NCI-H2171 treated with DMSO at 0.1 percent for 48 hours (cell line): ENCODE results near the gene PPP4R3B.
"Not testable (repeated sequence)": the region's sequence is repeated elsewhere in the genome, so short reads cannot be mapped to it uniquely, and the experiment has no call there.

Source experiments
- DNase-seq: peaks from one replicate; lab custom pipeline; 2025; lab: John Stamatoyannopoulos, UW

Gene PPP4R3B

DNA sequence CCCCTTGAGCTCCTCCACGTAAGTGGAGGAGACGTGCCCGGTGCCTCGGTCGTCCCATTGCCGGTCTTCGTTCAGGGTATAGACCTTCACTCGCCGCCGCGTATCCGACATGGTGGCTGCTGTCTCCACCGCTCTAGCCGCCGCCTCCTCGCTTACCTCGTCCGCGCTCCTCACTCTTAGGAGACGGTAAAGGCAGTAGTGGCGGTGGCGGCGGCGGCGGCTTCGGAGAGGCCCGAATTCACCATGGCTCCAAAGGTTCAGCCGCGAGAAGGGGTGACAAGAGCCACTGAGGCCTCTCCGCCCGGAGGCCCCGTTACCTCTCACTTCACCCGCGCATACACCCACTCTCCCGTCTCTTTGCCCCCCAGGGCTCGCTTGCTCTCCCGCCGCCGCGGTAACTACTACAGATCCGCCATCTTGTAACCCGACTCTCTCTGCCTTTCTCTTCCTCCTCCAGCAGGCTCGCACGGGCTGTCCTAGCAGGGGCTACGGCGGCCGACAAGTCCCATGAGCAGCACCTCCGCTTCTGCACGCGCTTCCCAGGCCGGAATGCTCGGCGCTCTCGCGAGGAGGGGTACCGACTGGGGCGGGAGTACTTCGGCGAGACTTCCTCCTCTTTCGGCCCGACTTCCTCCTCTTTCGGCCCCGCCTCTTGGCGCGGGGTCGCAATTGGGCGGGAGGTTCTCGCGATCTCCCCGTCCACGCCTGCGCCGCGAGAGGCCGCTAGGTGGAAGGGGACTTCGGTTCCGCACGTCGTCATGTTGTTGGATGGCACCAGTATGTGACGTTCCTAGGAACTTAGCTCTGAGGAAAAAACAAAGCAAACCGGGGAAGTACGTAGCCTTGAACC is at the start of gene PPP4R3B:
TSS of gene PPP4R3B (minus strand) at position 448 of the 850 bp plus-strand sequence. CDS start at position 111, 337 bp downstream.
- DNase-seq = peak; percentile 99

GRCh38 chr2:55653255-55653654 is 35.8 kb upstream of the PPP4R3B start:
- no peak for DNase-seq

DNA sequence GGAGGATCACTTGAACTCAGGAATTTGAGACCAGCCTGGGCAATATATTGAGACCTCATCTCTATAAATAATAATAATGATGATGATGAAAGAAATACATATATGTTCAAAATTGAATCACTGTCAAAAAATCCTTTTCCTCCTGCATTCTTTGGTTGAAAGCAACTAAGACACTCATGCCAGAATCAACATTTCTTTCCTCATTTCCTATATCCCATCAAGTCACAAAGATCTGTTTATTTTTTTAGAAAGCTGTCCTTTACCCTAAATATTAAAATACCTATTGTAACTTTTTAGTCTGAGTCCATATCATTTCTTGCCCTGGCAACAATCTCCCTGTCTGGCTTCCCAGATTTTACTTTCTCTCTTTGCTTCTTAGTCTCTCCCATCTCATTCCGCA is 31.8 kb upstream of the PPP4R3B start:
- no peak for DNase-seq

DNA sequence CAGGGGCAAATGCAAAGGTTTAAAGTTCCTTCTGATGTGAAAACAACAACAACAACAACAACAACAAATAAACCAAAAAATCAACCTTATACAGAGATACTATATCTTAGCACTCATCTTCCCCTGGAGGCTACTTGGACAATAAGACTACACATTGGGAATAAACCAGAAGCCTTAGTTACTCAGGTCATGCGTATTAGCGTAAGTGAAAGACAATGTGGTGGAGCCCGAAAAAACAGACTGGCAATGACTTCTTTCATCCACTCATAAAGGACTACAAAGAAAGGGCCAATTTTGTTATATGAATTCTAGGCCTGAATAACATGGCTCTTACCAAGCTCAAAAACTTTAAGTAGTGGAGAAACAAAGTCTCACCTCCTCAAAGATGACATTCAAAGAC is 19.4 kb upstream of the PPP4R3B start:
- no peak for DNase-seq

- no peak for DNase-seq
These were observed 11.5 kb upstream of the PPP4R3B start for GRCh38 chr2:55628931-55629330.

GRCh38 chr2:55627915-55628314 is 10.5 kb upstream of the PPP4R3B start:
- DNase-seq = no peak

GRCh38 chr2:55621802-55622201 is 4.4 kb upstream of the PPP4R3B start:
- DNase-seq = no peak

DNA sequence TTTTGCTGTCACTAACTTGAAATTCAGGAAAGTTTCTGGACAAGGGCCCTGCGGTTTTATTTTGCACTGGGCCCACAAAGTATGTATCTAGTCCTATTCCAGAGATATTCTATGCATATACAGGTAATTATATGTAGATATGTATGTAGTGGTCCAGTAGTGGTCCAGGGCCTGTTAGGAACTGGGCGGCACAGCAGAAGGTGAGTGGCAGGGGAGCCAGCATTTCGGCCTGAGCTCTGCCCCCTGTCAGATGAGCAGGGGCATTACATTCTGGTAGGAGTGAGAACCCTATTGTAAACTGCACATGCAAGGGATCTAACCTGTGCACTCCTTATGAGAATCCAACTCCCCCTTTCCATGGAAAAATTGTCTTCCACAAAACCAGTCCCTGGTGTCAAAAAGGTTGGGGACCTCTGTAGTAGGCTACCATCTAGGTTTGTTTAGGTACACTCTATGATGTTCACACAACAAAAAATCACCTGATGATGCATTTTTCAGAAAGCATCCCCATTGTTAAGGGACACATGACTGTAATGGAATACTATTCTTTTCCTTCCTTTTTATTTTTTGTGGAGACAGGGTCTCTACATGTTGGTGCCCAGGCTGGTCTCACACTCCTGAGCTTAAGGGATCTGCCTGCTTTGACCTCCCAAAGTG is 2.8 kb upstream of the PPP4R3B start:
- DNase-seq = no peak

DNA sequence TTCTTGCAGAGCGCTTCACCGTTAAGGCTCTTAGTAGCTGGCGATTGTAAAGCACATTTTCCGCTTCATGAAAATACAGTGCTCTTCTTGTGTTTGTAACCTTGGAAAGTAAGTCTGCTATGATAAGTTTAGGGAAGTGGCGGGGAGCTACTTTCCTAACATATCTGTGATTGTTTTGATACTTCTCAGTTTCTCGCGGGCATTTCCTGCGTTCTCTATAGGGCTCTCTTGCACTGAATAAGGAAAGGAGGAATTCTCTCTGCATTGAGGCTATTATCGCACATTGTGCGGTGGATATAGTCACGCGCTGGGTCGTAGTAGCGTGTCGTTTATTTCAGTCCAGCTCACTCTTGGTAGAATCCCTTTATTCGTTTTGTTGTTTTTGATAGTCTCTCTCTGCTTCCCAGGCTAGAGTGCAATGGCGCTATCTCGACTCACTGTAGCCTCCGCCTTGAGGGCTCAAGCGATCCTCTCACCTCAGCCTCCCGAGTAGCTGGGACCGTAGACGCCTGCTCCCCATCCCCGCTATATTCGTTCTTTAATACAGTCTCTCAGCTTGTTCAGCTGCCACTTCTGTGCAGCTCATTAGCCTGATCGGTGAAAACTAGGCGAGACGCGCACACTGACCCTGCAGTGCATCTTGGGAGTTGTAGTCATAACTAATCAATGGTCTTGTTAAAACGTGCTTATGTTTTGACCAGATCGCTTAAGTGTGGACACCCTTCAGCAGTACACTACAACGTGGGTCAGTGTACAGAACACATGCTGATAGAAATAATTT is 1.0 kb upstream of the PPP4R3B start:
- DNase-seq = peak; percentile 67

DNA sequence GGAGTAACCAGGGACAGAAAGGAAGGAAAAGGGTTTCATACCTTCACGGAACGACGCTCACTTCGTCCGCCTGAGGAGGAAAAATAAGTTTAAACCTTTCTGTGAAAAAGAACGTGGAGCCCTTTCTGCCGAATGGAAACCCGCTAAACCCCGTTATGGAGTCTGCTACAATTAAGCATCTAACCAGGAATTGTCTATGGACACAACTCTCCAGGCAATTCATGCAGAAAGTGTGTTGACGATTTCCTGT is 528 bp upstream of the PPP4R3B start:
- no peak for DNase-seq

DNA sequence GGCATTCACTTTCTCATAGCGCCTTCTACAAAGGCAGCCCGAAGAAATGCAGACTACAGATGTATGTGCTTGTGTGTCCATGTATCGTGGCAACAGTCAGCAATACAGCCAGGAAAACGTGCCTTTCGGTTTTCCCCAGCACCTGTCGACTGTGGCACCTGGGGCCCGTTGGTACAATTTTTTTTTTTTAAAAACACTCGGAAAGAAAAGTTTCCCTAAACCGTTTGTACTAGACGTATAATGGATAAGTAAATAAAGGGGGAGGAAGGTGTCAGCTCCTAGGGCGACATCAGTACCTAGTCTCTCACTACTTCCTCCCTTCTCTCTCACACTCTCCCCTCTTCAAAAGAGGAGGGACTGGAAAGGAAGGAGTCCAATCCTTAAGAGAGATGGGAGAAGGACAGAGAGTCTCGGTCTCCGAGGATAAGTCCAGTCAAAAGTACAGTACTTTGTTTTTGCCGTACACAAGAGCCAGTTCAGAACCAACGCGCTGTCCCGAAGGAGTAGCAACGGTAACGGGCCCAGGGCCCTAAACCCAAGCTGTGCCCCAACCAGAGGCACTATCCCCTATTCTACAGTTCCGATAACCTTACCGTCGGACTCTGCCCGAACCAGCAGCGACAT is 759 bp downstream of the PPP4R3B start:
- DNase-seq = peak; percentile 84

GRCh38 chr2:55611997-55612396 is 5.4 kb downstream of the PPP4R3B start:
- no peak for DNase-seq

DNA sequence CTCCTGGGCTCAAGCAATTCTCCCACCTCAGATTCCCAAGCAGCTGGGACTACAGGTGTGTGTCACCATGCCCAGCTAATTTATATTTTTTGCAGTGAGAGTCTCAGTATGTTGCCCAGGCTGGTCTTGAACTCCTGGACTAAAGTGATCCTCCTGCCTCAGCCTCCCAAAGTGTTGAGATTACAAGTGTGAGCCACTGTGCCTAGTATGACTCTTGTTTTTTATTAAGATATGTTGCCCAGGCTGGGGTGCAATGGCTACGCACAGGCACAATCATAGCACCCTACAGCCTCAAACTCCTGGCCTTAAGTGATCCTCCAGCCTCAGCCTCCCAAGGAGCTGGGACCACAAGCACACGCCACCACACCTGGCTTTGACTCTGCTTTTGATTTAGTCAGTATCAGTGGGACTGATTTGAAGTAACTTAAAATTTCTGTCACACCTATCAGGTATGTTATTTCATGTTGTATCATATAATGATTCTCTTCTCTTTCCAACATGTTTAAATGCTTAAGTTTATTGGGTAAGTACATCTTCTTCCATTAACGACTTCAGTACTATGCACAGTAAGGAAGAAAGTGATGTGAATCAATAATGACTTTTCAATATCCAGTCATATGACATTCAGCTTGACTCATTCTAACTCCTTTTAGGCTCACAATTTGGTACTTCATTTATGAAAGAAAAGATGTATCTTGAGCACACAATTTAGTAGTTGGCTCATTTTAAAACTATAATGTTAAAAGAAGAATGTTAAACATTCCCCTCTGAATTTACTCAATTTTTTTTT is 6.3 kb downstream of the PPP4R3B start:
- no peak for DNase-seq

DNA sequence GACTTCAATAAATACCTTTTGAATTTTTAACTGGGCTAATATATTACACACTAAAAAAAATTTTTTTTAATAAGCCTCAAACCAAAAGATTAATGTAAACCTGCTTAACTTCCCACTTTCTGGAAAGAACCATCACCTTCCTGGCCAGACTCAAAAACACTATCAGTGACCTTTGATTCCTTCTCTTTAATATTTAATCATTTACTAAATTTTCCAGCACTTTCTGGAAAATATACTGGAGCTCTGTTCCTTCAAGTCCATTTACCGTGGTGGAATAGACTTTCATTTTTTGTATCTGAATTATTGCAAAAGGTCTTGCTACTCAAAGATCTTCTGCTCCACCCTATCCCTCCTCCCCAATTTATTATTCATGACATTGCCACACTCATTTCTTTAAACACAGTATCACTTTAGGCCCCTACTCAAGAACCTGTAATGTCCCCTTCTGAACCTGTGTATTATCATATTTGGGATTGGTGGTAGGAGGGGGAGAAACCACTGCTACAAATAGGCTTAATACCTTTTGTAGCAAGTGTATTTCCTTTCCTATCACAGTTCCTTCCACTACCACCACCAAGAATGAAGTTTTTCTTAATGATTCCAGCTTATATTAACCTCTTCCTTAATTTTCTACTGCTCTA is 7.4 kb downstream of the PPP4R3B start:
- no peak for DNase-seq

DNA sequence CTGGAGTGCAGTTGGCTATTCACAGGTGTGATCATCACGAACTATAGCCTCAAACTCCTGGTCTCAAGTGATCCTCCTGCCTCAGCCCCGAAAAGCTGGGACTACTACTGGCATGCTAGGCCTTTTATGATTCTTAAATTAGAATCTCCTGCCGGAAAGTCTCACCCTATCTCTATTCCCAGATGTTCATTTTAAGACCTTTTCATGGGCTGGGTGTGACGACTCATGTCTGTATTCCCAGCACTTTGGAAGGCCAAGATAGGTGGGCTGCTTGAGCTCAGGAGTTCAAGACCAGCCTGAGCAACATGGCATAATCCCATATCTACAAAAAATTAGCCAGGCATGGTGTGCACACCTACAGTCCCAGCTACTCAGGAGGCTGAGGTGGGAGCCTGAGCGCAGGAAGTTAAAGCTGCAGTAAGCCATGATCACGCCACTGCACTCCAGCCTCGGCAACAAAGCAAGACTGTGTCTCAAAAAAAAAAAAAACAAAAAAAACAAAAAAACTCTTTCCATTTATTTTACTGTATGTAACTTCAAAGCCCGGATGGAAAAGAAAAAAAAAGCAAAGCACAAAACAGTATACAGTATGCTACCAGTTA is 8.1 kb downstream of the PPP4R3B start:
- no peak for DNase-seq

- no peak for DNase-seq
These were observed 9.7 kb downstream of the PPP4R3B start for GRCh38 chr2:55607717-55608116.

DNA sequence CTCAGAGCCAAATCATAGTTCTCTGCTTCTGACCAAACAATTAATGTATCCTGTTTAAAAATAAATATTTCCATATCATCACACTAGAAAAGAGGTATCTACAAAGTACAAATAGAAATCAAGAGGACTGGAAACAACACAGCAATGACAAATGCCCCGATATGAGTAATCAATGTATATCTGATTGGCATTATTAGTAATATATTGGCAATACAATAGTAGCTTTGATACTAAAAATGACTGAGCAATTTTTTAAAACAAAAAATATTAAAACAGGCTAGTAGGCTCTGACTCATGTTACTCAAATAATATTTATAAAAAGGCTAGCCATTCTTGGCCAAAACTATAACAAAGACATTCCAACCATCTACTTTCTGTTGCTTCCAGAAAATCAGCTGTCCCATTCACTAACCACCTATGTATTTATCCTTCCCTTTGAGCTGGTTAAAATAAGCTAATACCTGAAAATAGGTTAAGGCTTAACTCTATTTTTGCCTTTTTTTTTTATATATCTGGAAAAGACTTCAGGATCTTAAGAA is 13.3 kb downstream of the PPP4R3B start:
- DNase-seq = no peak

DNA sequence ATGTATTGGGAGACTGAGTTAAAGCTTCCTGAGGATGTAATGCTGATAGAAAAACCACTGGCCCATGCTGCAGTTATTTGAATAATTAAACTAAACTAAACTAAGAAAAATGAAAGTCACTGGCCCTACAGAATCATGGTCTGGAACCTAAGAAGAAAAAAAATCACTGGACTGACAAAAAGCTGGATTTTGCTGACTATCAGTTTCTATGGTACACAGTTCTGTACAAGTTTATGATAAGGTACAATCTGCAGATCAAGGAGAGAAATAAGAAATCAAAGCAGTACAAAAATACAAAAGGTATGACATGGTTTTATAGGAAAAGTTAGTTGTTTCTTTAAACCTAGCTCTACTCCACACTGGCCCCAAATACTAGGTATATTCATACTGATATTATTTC is 15.6 kb downstream of the PPP4R3B start:
- no peak for DNase-seq

DNA sequence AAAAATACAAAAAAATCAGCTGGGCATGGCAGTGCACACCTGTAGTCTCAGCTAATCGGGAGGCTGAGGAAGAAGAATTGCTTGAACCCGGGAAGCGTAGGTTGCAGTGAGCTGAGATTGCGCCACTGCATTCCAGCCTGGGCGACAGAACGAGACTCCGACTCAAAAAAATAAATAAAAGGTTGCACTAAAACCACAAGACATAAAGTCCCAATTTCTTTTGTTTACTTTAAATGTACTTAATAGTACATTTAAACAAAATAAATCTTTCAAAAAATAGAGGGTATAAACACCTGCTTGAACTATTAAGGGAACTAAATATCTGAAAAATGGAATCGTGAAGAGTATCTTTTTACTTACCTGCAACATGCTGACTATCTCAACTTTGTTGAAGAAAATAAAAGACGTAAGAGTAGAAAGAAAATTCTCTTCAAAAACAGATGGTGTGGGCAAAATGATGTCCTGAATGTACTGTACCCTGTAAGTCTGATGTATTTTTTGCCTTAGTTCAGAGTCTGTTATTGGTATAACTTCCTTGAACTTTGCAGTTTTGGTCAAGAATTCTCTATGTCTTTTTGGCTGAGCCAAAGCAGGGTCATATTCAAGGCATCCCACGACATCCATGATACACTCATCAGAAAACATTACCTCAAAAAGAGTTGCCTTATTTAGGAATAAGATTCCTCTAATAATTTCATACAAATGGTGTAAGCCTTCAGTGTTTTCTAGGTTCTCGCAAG is 19.2 kb downstream of the PPP4R3B start:
- DNase-seq = no peak

GRCh38 chr2:55596795-55597194 is 20.6 kb downstream of the PPP4R3B start:
- DNase-seq = not testable (repeated sequence)
